Panc1 (cell line): ENCODE data around the gene ATP11B.

Experiments used
- CTCF ChIP-seq: fragments of 450-650 bp; IDR thresholded peaks from 2 replicates; pipeline ENCODE4 v1.5.1; 2017; ENCODE audit warnings: mild to moderate bottlenecking
- POLR2AphosphoS5 ChIP-seq: IDR thresholded peaks from 2 replicates; pipeline ENCODE4 v1.6.1; 2012; ENCODE audit warnings: mild to moderate bottlenecking, low read depth, low read length, moderate library complexity
- REST ChIP-seq, 2 experiments: IDR thresholded peaks; 2 replicates each; pipeline ENCODE4 v1.6.1; 2011 to 2012; ENCODE audit warnings: low read depth in 2 of 2, control low read depth in 1 of 2, low read length in 1 of 2, mild to moderate bottlenecking in 1 of 2, moderate library complexity in 1 of 2; ENCODE audit not compliant: insufficient read depth in 1 of 2
- SIN3A ChIP-seq: IDR thresholded peaks from 2 replicates; pipeline ENCODE4 v1.6.1; 2012; ENCODE audit warnings: low read depth, mild to moderate bottlenecking, low read length, moderate library complexity, borderline replicate concordance; ENCODE audit not compliant: insufficient read depth
- TCF7L2 ChIP-seq: IDR thresholded peaks from 2 replicates; pipeline ENCODE4 v1.6.1; 2011; ENCODE audit warnings: mild to moderate bottlenecking, low read depth, low read length, inconsistent platforms

- TF ChIP-seq CTCF, result no peak
- TF ChIP-seq POLR2AphosphoS5, result no peak
- TF ChIP-seq REST (IDR thresholded peaks at IDR 0.05; ENCODE audit: insufficient read depth in 1 of 2, low read depth in 2 of 2, low read length in 1 of 2), result no peak
- TF ChIP-seq SIN3A, result no peak
- no peak for TF ChIP-seq TCF7L2
These were observed 161.4 kb downstream of the ATP11B start for GRCh38 chr3:182954553-182955235.
